NT2/D1 (cell line): ENCODE data around the gene NLGN4Y.

Source experiments
- YY1 ChIP-seq: IDR thresholded peaks from 2 replicates; pipeline ENCODE4 v1.6.1; 2011; ENCODE audit not compliant: insufficient read length, insufficient read depth
- ZNF274 ChIP-seq: IDR thresholded peaks from 2 replicates; pipeline ENCODE4 v1.6.1; 2011; ENCODE audit warnings: mild to moderate bottlenecking, low read depth, low read length

GRCh38 chrY:14679181-14679580 is 154.9 kb downstream of the NLGN4Y start:
- TF ChIP-seq YY1 (no peak), ZNF274 (no peak)
